Measurements from ENCODE around the gene ALDH3B1. TPM values are rescaled to one million over a fixed set of nuclear protein-coding genes. Genes with fewer than 3 reads are reported as not detected.

ALDH3B1 gene
- total and polyA plus RNA-seq, 4 donors = 1.6 to 7.1 (median 3.4) TPM

- Histone ChIP-seq H3K9ac (ENCODE audit: low read depth in 1 of 2, low read length in 2 of 2) (no peak overlapping the region), H3K36me3 (ENCODE audit: control insufficient read depth in 4 of 4, insufficient read depth in 3 of 4, low read depth in 1 of 4, low read length in 3 of 4) (no peaks in the 10 kb centered on the region), H3K27me3 (ENCODE audit: control insufficient read depth in 4 of 4, insufficient read depth in 4 of 4, low read length in 3 of 4) (no peaks in the 10 kb centered on the region), H3K4me1 (ENCODE audit: control insufficient read depth in 4 of 4, insufficient read depth in 4 of 4, low read length in 3 of 4) (peaks cover 11 to 26% (median 18%) of the 10 kb centered on the region in 4 donors), H3K27ac (ENCODE audit: low read depth in 1 of 2, low read length in 2 of 2) (no peak overlapping the region), H3K4me3 (ENCODE audit: low read depth in 1 of 3, low read length in 3 of 3) (no peak overlapping the region), H3K9me3 (ENCODE audit: control insufficient read depth in 4 of 4, low read length in 3 of 4) (no peaks in the 10 kb centered on the region)
- TF ChIP-seq NR2F2 (IDR thresholded peaks at IDR 0.05) (no peak), MAX (IDR thresholded peaks at IDR 0.05) (no peak), ZBTB33 (IDR thresholded peaks at IDR 0.05) (no peak), FOXA2 (IDR thresholded peaks at IDR 0.05) (no peak), RXRA (IDR thresholded peaks at IDR 0.05) (no peak), EGR1 (IDR thresholded peaks at IDR 0.05; ENCODE audit: low read depth in 2 of 2) (no peak), GABPA (IDR thresholded peaks at IDR 0.05 in 1 of 2, conservative IDR thresholded peaks at IDR 0.05 in 1 of 2) (no peak), JUND (IDR thresholded peaks at IDR 0.05) (no peak)
- TF ChIP-seq, protein P1, sequence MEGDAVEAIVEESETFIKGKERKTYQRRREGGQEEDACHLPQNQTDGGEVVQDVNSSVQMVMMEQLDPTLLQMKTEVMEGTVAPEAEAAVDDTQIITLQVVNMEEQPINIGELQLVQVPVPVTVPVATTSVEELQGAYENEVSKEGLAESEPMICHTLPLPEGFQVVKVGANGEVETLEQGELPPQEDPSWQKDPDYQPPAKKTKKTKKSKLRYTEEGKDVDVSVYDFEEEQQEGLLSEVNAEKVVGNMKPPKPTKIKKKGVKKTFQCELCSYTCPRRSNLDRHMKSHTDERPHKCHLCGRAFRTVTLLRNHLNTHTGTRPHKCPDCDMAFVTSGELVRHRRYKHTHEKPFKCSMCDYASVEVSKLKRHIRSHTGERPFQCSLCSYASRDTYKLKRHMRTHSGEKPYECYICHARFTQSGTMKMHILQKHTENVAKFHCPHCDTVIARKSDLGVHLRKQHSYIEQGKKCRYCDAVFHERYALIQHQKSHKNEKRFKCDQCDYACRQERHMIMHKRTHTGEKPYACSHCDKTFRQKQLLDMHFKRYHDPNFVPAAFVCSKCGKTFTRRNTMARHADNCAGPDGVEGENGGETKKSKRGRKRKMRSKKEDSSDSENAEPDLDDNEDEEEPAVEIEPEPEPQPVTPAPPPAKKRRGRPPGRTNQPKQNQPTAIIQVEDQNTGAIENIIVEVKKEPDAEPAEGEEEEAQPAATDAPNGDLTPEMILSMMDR (IDR thresholded peaks at IDR 0.05; ENCODE audit: low read depth, low read length, missing input control) = no peak
- TF ChIP-seq, protein P2, sequence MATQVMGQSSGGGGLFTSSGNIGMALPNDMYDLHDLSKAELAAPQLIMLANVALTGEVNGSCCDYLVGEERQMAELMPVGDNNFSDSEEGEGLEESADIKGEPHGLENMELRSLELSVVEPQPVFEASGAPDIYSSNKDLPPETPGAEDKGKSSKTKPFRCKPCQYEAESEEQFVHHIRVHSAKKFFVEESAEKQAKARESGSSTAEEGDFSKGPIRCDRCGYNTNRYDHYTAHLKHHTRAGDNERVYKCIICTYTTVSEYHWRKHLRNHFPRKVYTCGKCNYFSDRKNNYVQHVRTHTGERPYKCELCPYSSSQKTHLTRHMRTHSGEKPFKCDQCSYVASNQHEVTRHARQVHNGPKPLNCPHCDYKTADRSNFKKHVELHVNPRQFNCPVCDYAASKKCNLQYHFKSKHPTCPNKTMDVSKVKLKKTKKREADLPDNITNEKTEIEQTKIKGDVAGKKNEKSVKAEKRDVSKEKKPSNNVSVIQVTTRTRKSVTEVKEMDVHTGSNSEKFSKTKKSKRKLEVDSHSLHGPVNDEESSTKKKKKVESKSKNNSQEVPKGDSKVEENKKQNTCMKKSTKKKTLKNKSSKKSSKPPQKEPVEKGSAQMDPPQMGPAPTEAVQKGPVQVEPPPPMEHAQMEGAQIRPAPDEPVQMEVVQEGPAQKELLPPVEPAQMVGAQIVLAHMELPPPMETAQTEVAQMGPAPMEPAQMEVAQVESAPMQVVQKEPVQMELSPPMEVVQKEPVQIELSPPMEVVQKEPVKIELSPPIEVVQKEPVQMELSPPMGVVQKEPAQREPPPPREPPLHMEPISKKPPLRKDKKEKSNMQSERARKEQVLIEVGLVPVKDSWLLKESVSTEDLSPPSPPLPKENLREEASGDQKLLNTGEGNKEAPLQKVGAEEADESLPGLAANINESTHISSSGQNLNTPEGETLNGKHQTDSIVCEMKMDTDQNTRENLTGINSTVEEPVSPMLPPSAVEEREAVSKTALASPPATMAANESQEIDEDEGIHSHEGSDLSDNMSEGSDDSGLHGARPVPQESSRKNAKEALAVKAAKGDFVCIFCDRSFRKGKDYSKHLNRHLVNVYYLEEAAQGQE (IDR thresholded peaks at IDR 0.05) = no peak
- 93% methylated on average over 21 of the region's 21 CpGs for WGBS
- no peak for DNase-seq (ENCODE audit: low spot score)
Observed at GRCh38 chr11:68027667-68028066, 17.5 kb downstream of the ALDH3B1 start.

DNA sequence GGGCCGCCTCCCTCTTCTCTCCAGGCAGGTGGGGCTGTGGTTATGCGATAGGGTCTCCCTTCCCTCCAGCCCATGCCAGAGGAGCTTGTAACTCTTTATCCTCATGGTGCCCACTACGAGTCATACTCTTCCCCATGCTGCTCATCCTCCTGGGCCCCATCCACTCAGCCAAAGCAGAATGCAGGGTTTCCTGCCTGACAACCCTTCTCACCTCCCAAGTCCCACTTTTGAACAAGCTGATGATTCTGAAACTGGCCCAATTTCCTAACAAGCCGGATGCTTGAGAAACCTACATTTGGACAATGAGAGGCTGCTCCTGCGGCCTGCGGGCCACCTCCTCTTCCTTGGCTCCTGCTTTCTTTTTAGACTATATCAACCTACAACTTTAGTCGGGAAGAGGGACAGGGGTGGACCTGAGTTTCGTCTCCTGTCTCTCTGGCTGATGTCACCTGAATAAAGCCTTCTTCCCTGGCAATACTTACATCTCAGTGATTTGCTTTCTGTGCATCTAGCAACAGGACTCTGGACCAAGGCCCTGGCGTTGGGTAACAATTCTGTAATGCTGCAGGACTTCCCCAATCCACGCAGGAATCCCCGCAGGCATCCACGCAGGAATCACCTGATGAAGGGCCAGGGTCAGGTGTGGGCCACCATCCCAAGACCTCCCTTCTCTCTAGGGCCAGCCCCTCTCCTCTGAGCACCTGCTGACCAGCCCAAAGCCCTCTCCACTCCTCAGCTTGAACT, 18.8 kb downstream of the ALDH3B1 start:
- Histone ChIP-seq H3K27ac (ENCODE audit: low read depth in 1 of 2, low read length in 2 of 2) (no peak overlapping the region), H3K36me3 (ENCODE audit: control insufficient read depth in 4 of 4, insufficient read depth in 3 of 4, low read depth in 1 of 4, low read length in 3 of 4) (no peaks in the 10 kb centered on the region), H3K4me3 (ENCODE audit: low read depth in 1 of 3, low read length in 3 of 3) (no peak overlapping the region), H3K9me3 (ENCODE audit: control insufficient read depth in 4 of 4, low read length in 3 of 4) (no peaks in the 10 kb centered on the region), H3K27me3 (ENCODE audit: control insufficient read depth in 4 of 4, insufficient read depth in 4 of 4, low read length in 3 of 4) (no peaks in the 10 kb centered on the region), H3K4me1 (ENCODE audit: control insufficient read depth in 4 of 4, insufficient read depth in 4 of 4, low read length in 3 of 4) (peaks cover 19 to 39% (median 29%) of the 10 kb centered on the region in 4 donors), H3K9ac (ENCODE audit: low read depth in 1 of 2, low read length in 2 of 2) (no peak overlapping the region)
- 90% methylated on average over 12 of the region's 12 CpGs for WGBS
- TF ChIP-seq HNF4G (IDR thresholded peaks at IDR 0.05) (no peak), TAF1 (conservative IDR thresholded peaks at IDR 0.05) (no peak), SP1 (IDR thresholded peaks at IDR 0.05) (no peak), EGR1 (IDR thresholded peaks at IDR 0.05; ENCODE audit: low read depth in 2 of 2) (no peak), GABPA (IDR thresholded peaks at IDR 0.05 in 1 of 2, conservative IDR thresholded peaks at IDR 0.05 in 1 of 2) (no peak), ZBTB33 (IDR thresholded peaks at IDR 0.05) (no peak), JUND (IDR thresholded peaks at IDR 0.05) (no peak), HNF4A (conservative IDR thresholded peaks at IDR 0.05) (no peak), NR2F2 (IDR thresholded peaks at IDR 0.05) (no peak), MAX (IDR thresholded peaks at IDR 0.05) (no peak), RXRA (IDR thresholded peaks at IDR 0.05) (no peak), FOXA1 (IDR thresholded peaks at IDR 0.05) (no peak), FOXA2 (IDR thresholded peaks at IDR 0.05) (no peak), YY1 (IDR thresholded peaks at IDR 0.05) (no peak), RAD21 (IDR thresholded peaks at IDR 0.05) (no peak)
- TF ChIP-seq, protein P1 (IDR thresholded peaks at IDR 0.05; ENCODE audit: low read depth, low read length, missing input control) = no peak
- no peak for DNase-seq (ENCODE audit: low spot score)
